AG09319 (cell line): ENCODE results near the gene ARMH1.

Experiments used
- DNase-seq: peaks from one replicate; pipeline ENCODE4 v3.0.0-alpha.2; 2010; ENCODE audit warnings: low read depth; ENCODE audit errors: extremely low read depth
- TF ChIP-seq, protein P1 (sequence below): IDR thresholded peaks from 2 replicates; pipeline ENCODE4 v1.5.1; 2011; ENCODE audit warnings: low read depth, mild to moderate bottlenecking, inconsistent platforms, low read length, moderate library complexity

ARMH1 gene

DNA sequence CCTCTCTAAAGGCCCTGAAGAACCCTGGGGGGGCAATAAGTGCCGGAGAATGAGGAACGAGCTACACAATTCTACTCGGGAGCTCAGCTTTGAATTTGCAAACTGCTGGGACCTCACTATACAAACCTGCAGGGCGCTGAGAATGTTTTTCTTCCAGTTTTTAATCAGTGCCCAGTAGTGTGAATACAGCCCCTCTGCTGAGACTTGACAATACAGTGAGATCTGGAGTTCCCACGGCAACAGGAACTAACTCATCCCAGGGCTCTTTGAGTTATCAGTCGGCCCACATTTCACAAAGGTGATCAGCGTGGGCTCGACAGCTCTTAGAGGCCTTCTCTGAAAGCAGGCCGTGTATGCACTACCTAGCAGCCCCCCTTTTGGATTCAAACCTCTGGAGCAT lies 41.9 kb upstream of the ARMH1 start:
- no peak for DNase-seq
- TF ChIP-seq, protein P1, sequence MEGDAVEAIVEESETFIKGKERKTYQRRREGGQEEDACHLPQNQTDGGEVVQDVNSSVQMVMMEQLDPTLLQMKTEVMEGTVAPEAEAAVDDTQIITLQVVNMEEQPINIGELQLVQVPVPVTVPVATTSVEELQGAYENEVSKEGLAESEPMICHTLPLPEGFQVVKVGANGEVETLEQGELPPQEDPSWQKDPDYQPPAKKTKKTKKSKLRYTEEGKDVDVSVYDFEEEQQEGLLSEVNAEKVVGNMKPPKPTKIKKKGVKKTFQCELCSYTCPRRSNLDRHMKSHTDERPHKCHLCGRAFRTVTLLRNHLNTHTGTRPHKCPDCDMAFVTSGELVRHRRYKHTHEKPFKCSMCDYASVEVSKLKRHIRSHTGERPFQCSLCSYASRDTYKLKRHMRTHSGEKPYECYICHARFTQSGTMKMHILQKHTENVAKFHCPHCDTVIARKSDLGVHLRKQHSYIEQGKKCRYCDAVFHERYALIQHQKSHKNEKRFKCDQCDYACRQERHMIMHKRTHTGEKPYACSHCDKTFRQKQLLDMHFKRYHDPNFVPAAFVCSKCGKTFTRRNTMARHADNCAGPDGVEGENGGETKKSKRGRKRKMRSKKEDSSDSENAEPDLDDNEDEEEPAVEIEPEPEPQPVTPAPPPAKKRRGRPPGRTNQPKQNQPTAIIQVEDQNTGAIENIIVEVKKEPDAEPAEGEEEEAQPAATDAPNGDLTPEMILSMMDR: no peak

- DNase-seq: no peak
- TF ChIP-seq, protein P1: no peak
Measured at GRCh38 chr1:44634606-44635189, 39.8 kb upstream of the ARMH1 start.

DNA sequence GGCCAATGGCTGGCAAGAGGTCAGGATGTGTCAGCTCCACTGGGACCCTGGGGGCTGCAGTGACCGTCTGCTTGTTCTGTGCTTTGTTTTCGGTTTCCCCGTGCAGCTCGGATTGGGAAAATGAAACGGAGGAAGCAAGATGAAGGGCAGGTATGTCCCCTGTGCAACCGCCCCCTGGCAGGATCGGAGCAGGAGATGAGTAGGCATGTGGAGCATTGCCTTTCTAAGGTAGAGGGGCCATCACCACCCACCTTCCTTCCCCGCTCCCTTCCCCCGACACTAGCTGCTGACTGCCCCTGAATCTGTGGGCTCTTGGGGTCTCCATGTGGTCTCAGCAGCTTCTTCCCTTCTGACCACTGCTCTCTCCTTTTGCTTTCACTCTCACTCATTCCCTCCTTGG lies 39.1 kb upstream of the ARMH1 start:
- DNase-seq: no peak
- TF ChIP-seq, protein P1: no peak

GRCh38 chr1:44636083-44636687 lies 38.3 kb upstream of the ARMH1 start:
- DNase-seq: no peak
- TF ChIP-seq, protein P1: no peak

- no peak for DNase-seq
- TF ChIP-seq, protein P1: no peak
Measured at GRCh38 chr1:44636688-44637598, 37.6 kb upstream of the ARMH1 start.

- DNase-seq: no peak
- TF ChIP-seq, protein P1: no peak
Measured at GRCh38 chr1:44637702-44638411, 36.7 kb upstream of the ARMH1 start.
